ENCODE results near the gene GDF15.

Gene GDF15

DNA sequence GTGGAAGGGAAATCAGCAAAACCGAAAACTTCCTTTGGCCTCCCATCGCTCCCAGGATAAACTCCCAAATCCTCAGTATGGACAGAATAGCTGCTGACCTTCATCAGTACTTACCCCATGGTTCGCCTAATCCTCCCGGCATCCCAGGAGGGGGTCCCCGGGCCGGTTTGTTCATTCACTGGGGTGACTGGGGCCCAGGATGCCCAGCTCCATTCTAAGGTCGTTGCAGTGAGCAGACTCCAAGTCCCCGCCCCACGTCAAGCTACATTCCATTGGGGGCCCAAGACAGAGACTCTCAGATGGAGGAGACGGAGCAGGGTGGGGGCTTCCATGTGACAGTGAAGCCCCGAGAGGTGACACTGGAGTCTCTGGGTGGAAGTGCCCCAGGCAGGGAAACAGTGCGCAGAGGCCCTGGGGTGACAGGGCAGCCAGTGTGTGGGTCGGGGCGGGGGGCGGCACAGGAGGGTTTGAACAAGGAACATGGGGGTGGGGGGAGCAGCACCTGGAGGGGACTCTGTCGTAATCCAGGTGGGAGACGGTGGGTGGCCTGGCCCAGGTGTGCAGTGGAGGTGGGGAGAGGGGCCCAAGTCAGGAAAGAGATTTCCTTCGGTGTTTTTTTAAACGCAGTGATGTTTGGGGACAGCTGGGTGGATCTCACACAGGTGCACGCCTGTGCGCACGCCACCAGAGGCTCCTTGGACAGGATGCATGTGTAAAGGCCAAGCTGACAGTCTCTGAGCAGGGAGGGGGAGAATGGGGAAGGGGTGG is 38.3 kb downstream of the GDF15 start:
- H3K4me3 ChIP-seq (ENCODE audit: control insufficient read depth, low read depth, low read length): no peak overlapping the region
- no peak for DNase-seq (ENCODE audit: low read depth)
- TF ChIP-seq, protein P1, sequence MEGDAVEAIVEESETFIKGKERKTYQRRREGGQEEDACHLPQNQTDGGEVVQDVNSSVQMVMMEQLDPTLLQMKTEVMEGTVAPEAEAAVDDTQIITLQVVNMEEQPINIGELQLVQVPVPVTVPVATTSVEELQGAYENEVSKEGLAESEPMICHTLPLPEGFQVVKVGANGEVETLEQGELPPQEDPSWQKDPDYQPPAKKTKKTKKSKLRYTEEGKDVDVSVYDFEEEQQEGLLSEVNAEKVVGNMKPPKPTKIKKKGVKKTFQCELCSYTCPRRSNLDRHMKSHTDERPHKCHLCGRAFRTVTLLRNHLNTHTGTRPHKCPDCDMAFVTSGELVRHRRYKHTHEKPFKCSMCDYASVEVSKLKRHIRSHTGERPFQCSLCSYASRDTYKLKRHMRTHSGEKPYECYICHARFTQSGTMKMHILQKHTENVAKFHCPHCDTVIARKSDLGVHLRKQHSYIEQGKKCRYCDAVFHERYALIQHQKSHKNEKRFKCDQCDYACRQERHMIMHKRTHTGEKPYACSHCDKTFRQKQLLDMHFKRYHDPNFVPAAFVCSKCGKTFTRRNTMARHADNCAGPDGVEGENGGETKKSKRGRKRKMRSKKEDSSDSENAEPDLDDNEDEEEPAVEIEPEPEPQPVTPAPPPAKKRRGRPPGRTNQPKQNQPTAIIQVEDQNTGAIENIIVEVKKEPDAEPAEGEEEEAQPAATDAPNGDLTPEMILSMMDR (IDR thresholded peaks at IDR 0.05; ENCODE audit: control insufficient read depth, insufficient read depth, low read depth, low read length, missing control alignments): no peak

DNA sequence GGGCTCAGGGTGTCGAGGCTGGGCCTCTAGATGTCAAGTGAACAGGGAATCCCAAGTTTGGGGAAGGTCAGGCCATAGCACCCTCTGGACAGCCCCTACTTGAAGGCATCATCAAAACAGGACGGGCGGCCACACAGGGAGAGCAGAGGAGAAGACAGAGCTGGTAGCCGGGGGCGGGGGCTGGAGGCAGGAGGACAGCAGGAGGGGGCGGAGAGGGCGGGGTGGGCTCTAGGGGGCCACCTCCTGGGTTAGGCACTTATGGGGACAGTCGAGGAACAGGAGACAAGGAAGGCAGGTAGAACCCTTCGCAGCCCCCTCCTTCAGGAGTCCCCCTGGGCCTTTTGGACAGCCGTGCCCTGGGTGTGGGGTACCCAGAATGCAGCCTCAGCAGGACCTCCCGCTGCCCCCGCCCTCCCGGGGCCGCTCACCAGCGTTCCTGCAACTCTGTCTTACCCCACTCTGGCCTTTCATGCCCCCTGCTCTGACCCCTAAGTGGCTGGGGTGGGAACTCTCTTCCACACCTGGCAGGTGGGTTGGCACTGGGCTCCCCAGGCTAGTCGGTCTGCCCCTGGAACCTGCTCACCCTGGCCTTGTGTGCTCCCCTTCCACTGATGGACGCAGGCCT is 39.0 kb downstream of the GDF15 start:
- TF ChIP-seq, protein P1 (IDR thresholded peaks at IDR 0.05; ENCODE audit: control insufficient read depth, insufficient read depth, low read depth, low read length, missing control alignments): no peak
- no peak for DNase-seq (ENCODE audit: low read depth)
- no peak overlapping the region for H3K4me3 ChIP-seq (ENCODE audit: control insufficient read depth, low read depth, low read length)

DNA sequence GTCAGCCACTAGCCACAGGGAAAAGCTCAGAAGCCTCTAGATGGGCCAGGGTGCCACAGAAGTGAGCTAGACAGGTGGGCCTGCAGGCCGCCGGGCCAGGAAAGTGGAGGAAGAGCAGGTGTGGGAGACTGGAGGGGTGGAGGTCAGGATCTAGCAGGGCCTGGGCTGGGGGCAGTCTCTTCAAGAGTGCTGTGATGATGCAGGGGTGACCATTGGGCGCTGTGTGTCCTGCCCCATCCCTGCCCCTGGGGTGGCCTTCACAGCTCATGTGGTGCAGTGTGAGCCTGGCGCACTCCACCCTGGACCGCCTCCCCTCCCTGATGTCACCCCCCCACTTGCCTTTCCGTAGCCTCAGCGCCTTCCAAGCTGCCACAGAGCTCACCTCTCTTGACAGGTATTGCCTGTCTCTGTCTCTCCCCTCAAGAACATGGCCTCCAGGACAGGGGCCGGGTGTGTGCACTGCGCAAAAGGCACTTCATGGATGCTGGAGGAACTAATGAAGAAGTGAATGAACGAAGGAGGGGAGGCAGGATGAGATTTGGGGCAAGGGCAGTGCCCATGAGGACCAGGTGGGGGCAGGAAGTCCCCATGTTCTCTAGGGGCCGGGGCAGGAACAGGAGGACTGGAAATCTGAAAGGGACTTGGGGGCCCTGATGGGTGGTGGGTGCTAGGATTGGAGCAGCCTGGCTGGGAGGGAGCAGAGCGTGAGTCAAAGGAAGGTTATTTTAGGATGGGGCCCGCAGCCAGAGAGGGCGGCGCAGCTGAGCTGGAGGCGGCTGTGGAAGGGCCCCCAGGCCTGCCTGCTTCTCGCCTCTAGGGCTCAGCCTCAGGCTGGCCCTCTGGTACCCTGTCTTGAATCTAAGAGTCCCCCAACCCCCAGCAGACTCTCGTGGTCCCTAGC is 39.8 kb downstream of the GDF15 start:
- TF ChIP-seq, protein P1 (IDR thresholded peaks at IDR 0.05; ENCODE audit: control insufficient read depth, insufficient read depth, low read depth, low read length, missing control alignments): peak; percentile 1
- no peak overlapping the region for H3K4me3 ChIP-seq (ENCODE audit: control insufficient read depth, low read depth, low read length)
- no peak for DNase-seq (ENCODE audit: low read depth)

DNA sequence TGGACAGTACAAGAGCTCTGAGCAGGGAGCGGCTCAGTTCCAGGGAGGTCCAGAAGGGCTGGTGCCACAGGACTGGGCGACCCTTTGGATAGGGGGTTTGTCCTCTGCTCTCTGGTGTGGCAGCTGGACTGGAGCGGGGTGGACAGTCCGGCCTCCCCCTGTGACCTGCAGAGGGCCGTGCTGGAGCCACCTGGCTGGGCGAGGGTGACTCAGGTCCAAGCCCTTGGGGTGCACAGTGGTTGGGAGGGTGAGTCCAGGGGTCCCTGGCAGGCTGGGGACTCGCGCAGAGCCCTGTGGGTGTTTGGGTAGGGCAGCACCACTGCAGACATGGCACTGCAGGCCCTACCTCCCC is 40.4 kb downstream of the GDF15 start:
- TF ChIP-seq, protein P1 (IDR thresholded peaks at IDR 0.05; ENCODE audit: control insufficient read depth, insufficient read depth, low read depth, low read length, missing control alignments): no peak
- no peak for DNase-seq (ENCODE audit: low read depth)
- no peak overlapping the region for H3K4me3 ChIP-seq (ENCODE audit: control insufficient read depth, low read depth, low read length)

DNA sequence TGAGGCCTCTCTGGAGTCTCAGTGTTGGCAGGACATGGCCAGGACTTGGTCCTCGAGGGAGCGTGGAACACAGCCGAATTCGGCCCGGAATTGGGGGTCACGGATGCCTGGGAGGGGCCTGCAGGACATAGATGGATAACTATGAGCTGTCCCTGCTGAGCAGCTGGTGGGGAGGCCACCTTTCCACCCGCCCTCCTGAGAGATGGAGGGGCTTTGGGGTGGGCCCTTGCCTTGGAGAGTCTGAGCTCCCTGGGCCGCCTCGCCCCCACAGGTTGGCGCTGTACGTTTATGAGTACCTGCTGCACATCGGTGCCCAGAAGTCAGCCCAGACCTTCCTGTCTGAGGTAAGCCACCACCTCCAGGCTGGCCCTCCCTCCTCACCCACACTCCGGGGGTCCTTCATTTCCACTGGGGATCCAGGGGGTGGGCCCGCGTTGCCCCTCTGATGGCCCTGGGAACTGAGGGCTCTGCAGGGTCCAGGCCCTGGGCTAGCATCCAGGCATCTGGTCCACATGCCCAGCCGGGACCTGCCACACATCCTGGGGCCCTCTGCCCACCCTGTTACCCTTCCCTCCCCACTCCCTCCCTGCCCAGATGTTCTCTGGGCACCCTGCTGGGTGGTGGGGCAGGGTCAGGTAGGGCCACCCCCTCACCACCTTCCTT is 41.3 kb downstream of the GDF15 start:
- DNase-seq (ENCODE audit: low read depth): no peak
- no peak overlapping the region for H3K4me3 ChIP-seq (ENCODE audit: control insufficient read depth, low read depth, low read length)
- TF ChIP-seq, protein P1 (IDR thresholded peaks at IDR 0.05; ENCODE audit: control insufficient read depth, insufficient read depth, low read depth, low read length, missing control alignments): no peak

DNA sequence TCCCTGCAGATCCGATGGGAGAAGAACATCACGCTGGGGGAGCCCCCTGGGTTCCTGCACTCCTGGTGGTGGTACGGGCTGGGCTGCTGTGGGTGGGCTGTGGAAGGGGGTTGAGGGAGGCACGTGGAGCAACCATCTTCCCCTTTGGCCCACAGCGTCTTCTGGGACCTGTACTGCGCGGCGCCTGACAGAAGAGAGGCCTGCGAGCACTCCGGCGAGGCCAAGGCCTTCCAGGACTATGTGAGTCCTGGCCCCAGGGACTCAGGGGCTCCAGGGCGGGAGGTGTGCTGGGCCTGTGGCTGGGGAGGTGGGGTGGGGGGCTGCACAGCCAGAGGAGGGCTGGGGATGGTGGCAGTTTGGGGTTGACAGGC is 41.8 kb downstream of the GDF15 start:
- no peak for DNase-seq (ENCODE audit: low read depth)
- TF ChIP-seq, protein P1 (IDR thresholded peaks at IDR 0.05; ENCODE audit: control insufficient read depth, insufficient read depth, low read depth, low read length, missing control alignments): no peak

More for the DNA sequence above, 41.8 kb downstream of the GDF15 start:
- no peak overlapping the region for H3K4me3 ChIP-seq (ENCODE audit: control insufficient read depth, low read depth, low read length)

Data from AG09309 (cell line).